ENCODE measurements around the gene FZD7. TPM values are rescaled to one million over a fixed set of nuclear protein-coding genes. Genes with fewer than 3 reads are reported as not detected.
A peak's percentile ranks its signal among the peaks of the same experiment; 100 is the strongest.

Gene FZD7
- 24.2 TPM for total RNA-seq

DNA sequence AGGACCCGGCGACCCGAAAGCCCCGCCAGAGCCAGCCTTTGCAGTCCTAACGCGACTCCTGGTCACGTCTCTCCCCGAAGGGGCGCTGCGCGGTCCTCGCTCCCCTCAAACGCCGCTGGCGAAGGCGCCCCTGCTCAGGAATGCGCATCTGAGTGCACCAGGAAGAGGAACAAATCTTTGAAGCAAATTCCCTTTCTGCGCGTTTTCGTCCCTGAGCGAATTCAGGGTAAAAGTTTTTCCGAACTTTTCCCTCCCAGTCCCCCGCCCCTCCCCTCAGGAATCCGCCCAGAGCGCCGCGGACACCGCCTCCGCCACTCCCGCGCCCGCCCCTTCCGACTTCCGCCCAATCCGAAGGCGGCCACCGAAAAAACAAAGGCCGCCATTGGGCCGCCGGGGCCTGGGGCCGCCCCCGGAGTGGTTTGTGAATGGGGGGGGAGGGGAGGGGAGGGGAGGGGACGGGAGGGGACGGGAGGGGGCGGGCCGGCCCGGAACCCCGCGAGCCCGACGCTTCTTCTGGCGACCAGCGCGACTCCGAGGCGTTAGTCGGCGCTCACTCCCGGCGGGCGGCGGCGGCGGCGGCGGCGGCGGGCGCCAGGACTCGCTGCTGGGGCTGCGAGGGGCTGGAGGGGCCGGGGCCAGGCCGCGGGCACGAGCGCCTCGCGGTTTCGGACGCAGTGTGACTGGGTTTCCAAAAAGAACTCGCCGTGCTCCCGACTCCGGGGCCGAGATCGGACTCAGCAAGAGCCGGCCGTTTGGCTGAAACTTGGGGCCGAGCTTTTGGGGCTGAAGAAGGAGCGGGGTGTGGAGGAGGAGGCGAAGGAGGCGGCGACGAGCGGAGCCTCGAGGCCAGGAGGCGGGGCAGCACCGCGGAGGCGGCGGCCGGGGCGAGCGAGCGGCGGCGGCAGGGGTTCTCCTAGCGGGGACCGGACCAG lies at the start of gene FZD7:
FZD7 (plus strand) TSS at position 539 of the 932 bp plus-strand sequence. CDS start 793 bp downstream, outside the sequence.
- peak; percentile 97 for DNase-seq (ENCODE audit: low spot score)

DNA sequence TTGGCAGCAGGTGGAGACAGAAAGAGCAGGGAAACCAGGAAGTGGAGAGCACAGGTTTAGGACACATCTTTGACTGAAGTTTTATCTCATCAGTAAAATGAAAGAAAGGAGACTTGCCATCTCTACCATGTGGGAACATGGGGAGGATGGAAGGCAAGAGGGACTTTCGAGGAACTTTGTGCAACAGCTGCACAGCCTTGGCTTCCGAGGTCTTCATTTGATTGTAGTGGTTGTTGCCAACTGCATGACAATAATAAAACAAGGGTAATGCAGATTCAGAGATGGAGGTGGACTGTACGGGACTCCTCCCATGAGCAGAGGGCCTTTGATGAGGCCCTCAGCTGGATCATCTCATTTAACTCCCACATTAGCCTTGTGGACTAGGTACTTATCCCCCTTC lies 49.3 kb upstream of the FZD7 start:
- DNase-seq (ENCODE audit: low spot score), result no peak

DNA sequence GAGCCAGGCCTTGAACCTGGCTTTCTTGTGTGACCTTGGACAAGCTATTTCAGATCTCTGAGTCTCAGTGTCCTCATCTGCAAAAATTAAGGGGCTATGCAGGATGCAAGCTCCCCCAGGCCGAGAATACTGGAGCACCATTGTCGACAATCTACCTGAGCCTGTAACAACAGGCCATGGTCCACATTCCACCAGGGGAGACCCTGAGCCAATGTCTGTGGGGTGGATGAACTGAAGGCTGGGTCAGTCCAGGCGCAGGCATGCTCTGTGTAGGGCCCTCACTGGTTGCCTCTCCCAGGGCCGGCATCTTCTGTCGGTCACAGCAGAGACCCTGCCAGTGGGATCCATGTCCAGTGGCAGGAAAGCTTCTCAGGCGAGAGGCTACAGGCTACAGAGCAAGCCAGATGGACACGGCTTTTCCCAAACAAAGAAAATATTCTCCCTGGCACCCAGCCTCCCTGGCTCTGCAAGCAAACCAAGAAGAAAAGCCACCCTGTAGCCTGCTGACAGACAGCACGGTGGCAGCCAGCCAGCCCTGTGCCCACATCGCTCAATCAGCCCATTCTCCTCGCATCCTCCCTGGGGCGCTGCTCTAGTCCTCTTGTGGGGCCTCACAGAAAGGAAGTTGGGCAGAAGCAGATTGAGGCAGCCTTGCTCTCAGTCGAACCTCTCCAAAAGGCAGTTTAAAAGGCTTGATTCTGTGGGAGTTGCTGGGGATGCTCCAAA lies 48.7 kb upstream of the FZD7 start:
- peak; percentile 60 for DNase-seq (ENCODE audit: low spot score)

DNA sequence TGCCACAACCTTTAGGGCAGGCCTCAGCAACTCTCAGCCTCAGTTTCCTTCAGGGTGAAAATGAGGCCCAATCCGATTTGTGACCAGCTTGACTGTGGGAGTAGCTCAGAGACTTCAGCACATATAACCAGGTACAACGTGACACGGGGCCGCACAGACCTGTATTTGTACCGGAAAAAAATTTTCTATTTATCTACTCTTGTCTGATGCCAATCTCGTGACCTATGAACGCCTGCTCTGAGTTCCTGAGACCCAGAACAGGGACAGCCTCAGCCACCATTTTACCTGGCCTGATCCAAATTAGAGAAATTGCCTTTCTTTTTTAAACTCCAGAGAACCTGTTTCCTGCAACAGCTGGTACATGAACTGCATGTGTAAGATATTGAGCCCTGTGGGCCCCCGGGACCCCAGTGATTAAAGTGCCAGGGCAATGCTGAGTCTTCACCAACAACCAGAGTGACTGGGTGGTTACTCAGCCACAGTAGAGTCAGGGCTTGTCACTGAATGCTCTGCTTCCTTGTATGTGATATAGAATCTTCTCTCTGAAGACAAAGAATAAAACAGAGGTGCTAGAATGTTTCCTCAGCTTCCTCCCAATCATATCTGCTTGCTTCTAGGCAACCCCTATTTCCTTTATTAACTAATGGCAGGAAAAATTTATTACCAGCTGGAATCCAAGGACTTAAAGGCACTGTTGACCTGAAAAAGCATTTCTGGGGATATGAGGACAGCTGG lies 47.8 kb upstream of the FZD7 start:
- no peak for DNase-seq (ENCODE audit: low spot score)

DNA sequence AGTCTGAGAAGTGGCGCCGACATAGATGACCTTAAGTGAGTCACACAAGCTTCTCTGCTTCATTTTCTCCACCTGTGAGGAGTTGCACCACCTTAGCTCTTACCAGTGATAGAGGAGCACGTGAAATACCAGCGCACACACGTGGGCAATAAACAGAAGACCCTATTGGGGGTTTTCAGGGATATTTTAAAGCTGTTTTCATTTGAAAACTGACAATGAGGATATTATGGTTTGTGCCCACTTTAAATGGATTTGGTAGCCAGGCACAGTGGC lies 47.3 kb upstream of the FZD7 start:
- no peak for DNase-seq (ENCODE audit: low spot score)

DNA sequence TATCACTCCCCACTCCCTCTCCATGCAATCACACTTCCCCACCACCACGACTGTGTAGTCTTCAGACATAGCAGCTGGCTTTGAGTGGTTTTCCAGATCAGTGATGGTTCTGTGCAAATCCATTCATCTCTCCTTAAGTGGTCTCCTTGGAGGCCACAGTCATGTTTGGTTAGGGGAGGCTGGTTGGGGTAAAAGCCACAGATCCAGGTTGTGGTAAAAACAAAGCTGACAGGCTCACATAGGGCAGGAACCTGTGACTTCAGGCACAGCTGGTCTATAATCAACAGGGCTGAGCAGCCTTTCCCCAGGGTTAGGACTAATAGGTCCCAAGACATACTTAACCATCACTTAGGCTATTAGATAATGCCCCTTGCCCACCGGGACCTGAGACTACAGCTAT lies 46.2 kb upstream of the FZD7 start:
- DNase-seq (ENCODE audit: low spot score), result no peak

DNA sequence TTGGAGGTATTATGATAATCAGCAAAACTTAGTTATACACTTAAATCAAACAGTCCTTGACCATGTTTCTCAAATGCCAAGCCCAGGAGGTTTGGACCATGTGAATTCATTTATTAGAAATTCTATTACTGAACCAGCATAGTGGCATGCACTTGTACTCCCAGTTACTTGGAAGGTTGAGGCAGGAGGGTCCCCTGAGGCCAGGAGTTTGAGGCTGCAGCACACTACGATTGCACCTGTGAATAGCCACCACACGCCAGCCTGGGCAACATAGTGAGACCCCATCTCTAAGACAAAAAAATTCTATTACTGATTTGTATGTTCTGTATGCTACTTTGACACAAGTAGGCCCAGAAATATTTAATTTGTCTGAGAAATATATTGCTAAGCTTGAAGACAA lies 43.6 kb upstream of the FZD7 start:
- no peak for DNase-seq (ENCODE audit: low spot score)

DNA sequence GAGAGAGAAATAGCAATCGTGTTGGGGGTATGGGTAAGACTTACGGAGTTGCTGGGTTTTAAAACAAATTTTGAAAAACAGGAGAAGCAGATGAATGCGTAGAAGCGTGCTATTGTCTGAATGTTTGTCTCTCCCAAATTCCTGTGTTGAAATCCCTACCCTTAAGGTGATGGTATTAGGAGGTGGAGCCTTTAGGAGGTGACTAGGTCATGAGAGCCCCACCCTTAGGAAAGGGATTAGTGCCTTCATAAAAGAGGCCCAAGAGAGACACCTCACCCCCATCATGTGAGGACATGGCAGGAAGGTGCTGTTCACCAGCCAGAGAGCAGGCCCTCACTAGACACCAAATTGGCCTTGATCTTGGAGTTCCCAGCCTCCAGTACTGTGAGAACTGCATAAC lies 40.7 kb upstream of the FZD7 start:
- DNase-seq (ENCODE audit: low spot score), result no peak

DNA sequence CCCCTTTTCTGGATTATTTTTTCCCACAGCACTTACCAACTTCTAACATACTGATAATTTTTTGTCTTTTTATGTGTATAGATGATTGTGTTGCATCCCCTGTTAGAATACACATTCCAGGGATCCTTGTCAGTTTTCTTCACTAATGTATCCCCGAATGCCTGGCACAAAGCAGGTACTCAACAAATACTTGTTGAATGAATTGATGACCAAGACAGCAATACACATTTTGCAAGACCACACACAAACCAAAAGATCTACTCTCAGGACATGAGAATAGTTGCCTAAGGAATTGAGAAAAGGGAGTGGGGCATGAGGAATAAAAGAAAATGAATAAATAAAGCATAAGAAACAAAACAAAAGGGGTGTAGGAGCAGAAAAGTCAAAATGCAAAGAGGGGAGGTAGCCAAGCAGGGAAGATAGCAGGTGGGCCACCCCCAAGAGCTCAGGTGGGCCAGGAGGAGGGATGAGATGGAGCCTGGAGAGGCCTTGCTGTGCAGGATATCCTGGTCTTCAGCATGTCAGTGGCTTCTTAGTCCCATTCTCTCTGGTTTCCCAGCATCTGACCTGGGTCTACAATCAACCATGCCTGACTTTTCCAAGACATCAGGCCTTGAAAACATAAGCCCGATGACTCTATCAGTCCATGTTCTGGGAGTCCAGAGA lies 38.5 kb upstream of the FZD7 start:
- DNase-seq (ENCODE audit: low spot score), result no peak

DNA sequence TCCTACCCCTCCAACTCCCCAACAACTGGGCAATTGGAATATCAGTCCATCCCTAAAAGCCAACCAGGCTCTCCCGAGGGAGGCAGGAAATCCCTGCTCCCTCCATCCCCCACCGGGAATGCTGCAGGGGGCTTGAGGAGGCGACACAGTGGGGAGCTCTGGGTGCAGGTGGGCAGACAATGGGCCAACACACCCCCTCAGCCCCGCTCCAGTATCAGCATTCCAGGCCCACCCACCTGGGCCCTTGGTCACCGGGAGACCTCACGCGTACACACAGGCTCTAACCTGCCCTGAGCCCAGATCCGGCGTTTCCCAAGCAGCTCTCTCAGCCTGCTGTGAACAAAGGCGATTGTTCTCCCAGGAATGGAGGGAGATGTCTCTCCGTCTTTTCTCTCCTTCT lies 37.6 kb upstream of the FZD7 start:
- DNase-seq (ENCODE audit: low spot score), result peak; percentile 50

DNA sequence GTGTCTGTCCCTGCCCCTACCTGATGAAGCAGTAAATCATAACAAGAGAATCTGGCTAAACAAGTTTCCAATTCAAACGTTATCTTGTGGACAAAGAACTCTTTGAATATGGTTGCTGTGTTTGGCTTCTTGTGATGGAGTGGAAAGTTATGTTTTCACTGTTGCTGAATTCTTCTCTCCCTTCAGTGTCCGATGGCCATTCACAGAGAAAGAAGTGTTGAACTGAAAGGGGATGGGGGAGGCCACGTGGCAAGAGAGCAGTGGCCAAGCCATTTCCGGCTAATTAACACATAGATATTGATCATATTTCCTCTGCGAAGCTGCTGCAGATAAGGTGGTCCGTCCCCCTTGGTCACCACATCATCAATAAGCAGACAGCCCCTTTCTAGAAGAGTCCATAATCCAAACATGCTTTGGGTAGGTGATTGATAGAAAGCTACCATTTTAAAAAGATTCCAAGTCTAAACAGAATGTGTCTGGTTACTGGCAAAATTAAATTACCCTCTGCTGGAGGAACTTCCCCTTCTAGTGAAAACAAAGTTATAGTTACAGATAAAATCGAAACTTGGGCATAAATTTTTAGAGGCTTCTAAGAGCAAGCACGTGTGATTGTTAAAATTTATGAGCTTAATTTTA lies 36.9 kb upstream of the FZD7 start:
- DNase-seq (ENCODE audit: low spot score), result no peak

DNA sequence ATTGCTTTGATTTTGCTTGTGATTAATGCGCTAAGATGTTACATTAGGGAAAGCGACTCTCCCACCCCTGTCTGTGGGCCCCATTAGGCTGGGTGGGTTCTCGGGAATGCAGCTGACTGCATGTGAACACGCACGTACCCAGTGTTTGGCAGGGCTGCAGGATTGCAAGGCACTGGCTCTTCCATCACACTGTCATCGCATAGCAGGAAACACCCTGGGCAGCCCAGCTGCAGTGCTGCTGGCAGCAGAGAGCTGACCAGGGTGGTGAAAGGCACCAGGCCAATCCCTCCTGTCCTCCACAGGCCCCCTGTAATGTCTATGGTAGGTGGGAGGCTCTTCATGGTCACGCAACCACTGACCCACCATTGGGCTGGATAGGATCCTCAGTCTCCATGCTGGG lies 34.4 kb upstream of the FZD7 start:
- peak; percentile 60 for DNase-seq (ENCODE audit: low spot score)

DNA sequence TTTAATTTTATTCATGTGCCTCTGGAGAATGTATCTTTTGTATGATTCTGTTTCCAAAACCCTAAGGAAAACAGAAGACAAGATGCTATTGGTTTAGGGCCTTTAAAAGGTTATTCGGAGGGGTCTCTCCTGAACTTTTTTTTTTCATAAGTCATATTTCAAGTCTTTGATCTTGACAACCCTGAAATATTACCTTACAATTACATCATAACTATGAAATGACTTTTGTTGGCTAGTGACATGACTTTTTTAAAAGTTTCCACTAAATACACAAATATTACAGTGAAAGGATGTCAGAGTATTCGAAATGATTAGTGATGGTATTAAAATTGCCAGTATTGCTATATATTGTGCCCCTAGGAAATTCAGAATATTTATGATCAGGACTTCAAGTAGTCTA lies 31.8 kb upstream of the FZD7 start:
- DNase-seq (ENCODE audit: low spot score), result no peak

DNA sequence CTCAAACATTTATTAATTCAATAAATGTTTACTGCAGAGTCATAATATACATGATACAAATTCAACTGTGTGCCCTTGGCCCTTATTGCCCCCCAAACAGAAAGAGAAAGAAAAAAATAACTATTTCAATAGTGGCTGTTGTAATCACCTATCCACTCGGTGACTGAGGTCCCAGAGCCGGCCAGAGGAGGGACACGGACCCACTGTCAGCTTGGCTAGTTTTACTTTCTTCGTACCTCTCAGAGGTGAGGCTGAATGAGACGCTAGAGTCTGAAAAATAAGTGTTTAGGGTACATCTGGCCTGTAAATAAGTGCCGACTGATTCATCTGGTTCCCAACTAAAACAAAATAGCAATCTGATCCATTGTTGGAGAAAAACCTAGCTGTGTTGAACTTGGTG lies 31.3 kb upstream of the FZD7 start:
- no peak for DNase-seq (ENCODE audit: low spot score)

DNA sequence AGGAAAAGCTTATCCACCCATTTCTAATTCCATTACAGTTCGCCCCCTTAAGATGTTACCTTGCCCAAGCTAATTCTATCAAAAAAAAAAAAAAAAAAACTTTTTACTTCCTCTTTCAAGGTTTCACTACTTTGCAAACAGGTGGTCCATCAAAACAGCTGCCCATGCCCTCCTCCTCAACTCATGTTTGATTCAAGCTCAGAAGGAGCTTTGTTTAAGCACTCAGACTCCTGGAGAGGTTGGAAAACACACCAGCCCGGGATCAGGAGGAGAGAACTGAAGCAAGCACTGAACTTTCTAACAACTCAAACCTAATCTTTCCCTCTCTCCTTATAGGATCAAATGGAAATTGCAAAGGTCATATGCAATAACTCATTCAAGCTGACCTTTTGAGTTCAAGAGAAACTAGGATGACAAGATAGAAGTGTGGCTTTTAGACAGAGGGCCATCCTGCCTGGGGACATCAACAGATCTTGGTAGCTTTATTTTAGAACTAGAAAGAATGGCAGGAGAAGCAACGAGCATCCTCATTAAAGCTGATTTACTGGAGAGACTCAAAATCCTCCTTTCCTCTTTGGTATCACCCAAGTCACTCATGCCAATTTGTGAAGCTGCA lies 28.3 kb upstream of the FZD7 start:
- DNase-seq (ENCODE audit: low spot score), result no peak

DNA sequence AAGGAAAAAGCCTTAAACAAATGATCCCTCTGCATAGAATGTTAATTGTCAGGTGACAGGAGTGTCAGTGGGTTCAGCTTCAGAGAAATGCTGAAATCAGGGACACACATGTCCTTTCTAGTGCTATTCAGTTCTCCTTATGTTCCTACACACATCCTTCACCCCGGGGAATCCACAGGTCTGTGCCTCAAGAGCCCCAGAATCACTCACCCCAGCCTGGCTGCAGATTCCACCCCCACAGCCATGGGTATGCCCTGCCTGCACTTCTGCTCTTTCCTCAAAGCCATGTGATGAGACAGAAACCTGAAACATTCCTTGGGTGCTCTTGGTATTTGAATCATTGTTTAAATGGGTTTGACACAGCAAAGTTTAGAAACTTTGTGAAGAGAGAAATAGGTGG lies 27.4 kb upstream of the FZD7 start:
- DNase-seq (ENCODE audit: low spot score), result no peak

DNA sequence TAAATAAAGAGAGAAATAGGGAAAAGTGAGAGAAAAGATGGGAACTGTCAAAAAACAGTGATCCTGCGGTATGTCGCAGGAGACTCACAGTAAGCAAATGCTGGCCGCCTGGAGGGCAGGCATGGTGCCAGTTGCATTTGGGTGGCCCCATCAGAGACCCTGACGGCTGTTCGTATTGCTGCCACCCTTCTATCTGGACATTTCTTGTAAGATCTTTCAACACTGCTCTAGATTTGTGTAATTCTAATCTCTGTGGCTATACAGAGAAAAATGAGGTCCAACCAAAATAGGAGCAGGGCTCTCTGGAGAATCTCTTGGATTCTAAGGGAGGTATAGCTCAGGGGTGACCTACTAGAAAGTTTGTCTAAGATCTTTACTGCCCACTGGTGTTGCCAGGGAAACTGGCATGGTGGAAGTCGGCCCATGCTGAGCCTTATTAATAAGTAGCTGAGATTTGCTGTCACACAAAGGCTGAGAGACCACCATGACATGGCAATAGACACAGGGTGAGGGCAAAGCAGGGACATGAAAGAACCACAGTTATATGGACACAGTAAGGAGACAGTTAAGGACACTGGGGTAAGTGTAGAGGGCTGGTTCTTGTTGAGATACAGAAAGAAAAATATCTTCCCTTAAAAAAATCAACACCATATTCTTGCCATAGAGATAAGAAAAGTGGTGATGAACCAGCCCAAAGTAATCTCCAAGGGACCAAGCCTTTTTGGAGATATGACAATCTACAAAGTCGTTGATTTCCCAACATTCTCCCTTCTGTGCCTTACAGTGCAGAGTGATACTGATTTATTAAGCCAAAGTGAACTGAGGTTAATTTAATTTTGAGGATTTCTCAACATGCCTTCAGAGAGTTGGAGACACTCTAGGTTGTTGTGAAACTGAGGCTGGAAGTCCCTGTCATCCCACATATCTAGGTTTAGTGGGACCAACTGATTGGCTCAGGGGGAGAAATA lies 26.4 kb upstream of the FZD7 start:
- no peak for DNase-seq (ENCODE audit: low spot score)

DNA sequence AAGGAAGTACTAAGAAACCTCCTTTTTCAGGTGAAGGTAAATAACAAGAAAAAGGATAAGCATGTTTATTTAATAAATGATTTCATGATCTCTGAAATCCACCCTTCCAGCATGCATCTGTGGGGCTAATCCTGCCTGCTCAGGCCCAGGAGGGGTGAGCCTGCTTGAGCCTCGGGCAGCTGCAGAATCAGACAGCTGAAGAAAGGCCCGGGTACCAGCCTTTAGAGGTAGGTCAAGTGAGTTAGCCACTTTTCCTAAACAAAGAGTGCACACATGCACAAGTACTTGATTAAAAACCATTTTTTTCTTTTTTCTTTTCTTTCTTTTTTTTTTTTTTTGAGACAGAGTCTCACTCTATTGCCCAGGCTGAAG lies 25.7 kb upstream of the FZD7 start:
- no peak for DNase-seq (ENCODE audit: low spot score)

DNA sequence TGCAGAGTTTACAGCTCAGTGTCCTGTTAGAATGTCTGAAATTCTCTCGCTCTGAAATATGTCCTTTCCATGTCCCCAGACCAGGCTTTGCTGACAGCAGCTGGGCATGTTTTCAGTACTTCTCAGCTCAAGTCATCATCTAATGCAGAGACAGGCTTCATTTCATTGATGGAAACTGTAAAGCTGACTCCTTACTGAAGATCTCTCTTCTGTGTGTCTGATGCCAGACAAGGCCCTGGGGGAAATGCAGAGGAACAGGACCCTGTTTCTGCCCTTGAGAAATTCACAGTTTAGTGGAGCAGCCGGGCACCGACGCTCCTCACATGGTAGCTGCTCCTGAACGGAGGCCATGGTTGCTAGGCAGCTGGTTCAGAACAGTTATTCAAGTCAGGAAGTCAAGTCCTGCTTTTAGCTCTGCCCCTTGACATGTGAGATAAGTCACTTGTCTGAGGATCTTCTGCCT lies 24.6 kb upstream of the FZD7 start:
- DNase-seq (ENCODE audit: low spot score), result no peak

DNA sequence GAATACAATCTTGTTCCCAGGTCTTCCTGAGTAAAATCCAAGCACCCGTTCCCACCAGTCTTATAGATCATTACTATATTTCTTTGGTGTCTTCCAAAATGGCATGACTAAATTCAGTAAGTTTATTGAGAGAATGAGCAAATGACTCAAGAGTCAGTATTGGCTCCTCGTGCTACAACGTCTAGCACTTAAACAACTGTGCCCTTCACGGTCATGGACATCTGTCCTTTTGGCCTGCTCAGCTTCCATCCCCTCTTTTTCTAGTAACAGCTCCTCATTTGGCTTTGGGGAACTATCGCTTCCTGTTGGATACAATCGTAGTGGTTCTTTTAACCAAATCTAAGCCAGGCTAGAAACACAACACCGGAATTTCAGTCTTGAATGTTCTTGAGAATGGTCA lies 24.1 kb upstream of the FZD7 start:
- no peak for DNase-seq (ENCODE audit: low spot score)

Measured in ureter (tissue), 1 donor.